NK-92 treated with Interleukin-12 subunit alpha and Interleukin-12 subunit beta, amount 100 ng/mL, for 24 hours (cell line): Measurements from ENCODE around the gene PLEKHJ1.

Experiments used
- DNase-seq: peaks from one replicate; lab custom pipeline; 2025; lab: John Stamatoyannopoulos, UW

Gene PLEKHJ1

GRCh38 chr19:2234996-2235380, 1.1 kb downstream of the PLEKHJ1 start:
- DNase-seq: no peak

GRCh38 chr19:2233601-2234280, 2.4 kb downstream of the PLEKHJ1 start:
- DNase-seq: no peak

- no peak for DNase-seq
These were observed 3.6 kb downstream of the PLEKHJ1 start for GRCh38 chr19:2232286-2233151.

- no peak for DNase-seq
These were observed 4.4 kb downstream of the PLEKHJ1 start for GRCh38 chr19:2231621-2232221.

- DNase-seq: no peak
These were observed 5.2 kb downstream of the PLEKHJ1 start for GRCh38 chr19:2230807-2231533.

GRCh38 chr19:2230033-2230531, 6.0 kb downstream of the PLEKHJ1 start:
- no peak for DNase-seq

GRCh38 chr19:2229103-2230032, 6.8 kb downstream of the PLEKHJ1 start:
- no peak for DNase-seq

- no peak for DNase-seq
These were observed 7.7 kb downstream of the PLEKHJ1 start for GRCh38 chr19:2228157-2229030.

- no peak for DNase-seq
These were observed 8.5 kb downstream of the PLEKHJ1 start for GRCh38 chr19:2227415-2228156.

GRCh38 chr19:2226840-2227360, 9.2 kb downstream of the PLEKHJ1 start:
- no peak for DNase-seq

- no peak for DNase-seq
These were observed 9.9 kb downstream of the PLEKHJ1 start for GRCh38 chr19:2226051-2226839.

GRCh38 chr19:2225415-2226050, 10.6 kb downstream of the PLEKHJ1 start:
- DNase-seq: no peak

GRCh38 chr19:2224754-2225349, 11.3 kb downstream of the PLEKHJ1 start:
- no peak for DNase-seq

GRCh38 chr19:2223959-2224358, 12.2 kb downstream of the PLEKHJ1 start:
- no peak for DNase-seq

- DNase-seq: no peak
These were observed 12.7 kb downstream of the PLEKHJ1 start for GRCh38 chr19:2223391-2223790.

GRCh38 chr19:2221918-2222317, 14.2 kb downstream of the PLEKHJ1 start:
- no peak for DNase-seq

- no peak for DNase-seq
These were observed 14.8 kb downstream of the PLEKHJ1 start for GRCh38 chr19:2221250-2221831.
